ENCODE measurements around the gene DNMT3L. TPM values are rescaled to one million over a fixed set of nuclear protein-coding genes. Genes with fewer than 3 reads are reported as not detected.

Gene DNMT3L
- total and polyA plus RNA-seq, 8 donors, result not detected

Small RNA genes lying within 50 kb of the gene (small RNA-seq; reads per million reads assigned to genes)
- gene AP001059.3, result 0 reads per million in 4 donors

Other genes with a start within 250 kb of the DNMT3L start
- 10 to 100 TPM; 14.6 to 88.1 (median 46.9) TPM for gene TRAPPC10, start 249.6 kb downstream of the DNMT3L start, total RNA-seq
- gene TRAPPC10, start 249.6 kb downstream of the DNMT3L start, polyA plus RNA-seq, result 1 to 10 TPM; 3.7 to 7.3 (median 6.0) TPM
- gene PWP2, start 154.5 kb downstream of the DNMT3L start, total RNA-seq, result 10 to 100 TPM in 2 of 5 donors, 1 to 10 TPM in 2, not detected in 1; 4.6 to 29.2 (median 14.7) TPM
- gene PWP2, start 154.5 kb downstream of the DNMT3L start, polyA plus RNA-seq, result 10 to 100 TPM in 1 of 3 donors, 1 to 10 TPM in 2; 2.4 to 15.3 (median 6.3) TPM
- gene GATD3, start 128.2 kb downstream of the DNMT3L start, total RNA-seq, result 10 to 100 TPM in 3 of 5 donors, 1 to 10 TPM in 2; 9.6 to 40.6 (median 14.5) TPM
- 10 to 100 TPM in 2 of 3 donors, 1 to 10 TPM in 1; 5.6 to 49.3 (median 15.1) TPM for gene GATD3, start 128.2 kb downstream of the DNMT3L start, polyA plus RNA-seq
- gene ICOSLG, start 21.0 kb downstream of the DNMT3L start, total RNA-seq, result 1 to 10 TPM; 1.2 to 7.0 (median 3.5) TPM
- 1 to 10 TPM; 1.4 to 2.8 (median 1.8) TPM for gene ICOSLG, start 21.0 kb downstream of the DNMT3L start, polyA plus RNA-seq
- under 1 TPM in 2 of 5 donors, not detected in 3; 0.18 to 0.87 TPM for gene AIRE, start 24.0 kb upstream of the DNMT3L start, total RNA-seq
- not detected for gene AIRE, start 24.0 kb upstream of the DNMT3L start, polyA plus RNA-seq
- 100 to 1,000 TPM; 123 to 283 (median 139) TPM for gene PFKL, start 38.2 kb upstream of the DNMT3L start, total RNA-seq
- gene PFKL, start 38.2 kb upstream of the DNMT3L start, polyA plus RNA-seq, result 100 to 1,000 TPM in 1 of 3 donors, 10 to 100 TPM in 2; 83.0 to 120 (median 99.9) TPM
- gene CFAP410, start 77.5 kb upstream of the DNMT3L start, total RNA-seq, result 100 to 1,000 TPM in 1 of 5 donors, 10 to 100 TPM in 4; 21.1 to 118 (median 32.2) TPM
- 10 to 100 TPM; 30.2 to 43.1 (median 39.0) TPM for gene CFAP410, start 77.5 kb upstream of the DNMT3L start, polyA plus RNA-seq
- gene TRPM2, start 91.7 kb upstream of the DNMT3L start, total RNA-seq, result 10 to 100 TPM in 1 of 5 donors, 1 to 10 TPM in 4; 1.3 to 10.3 (median 3.5) TPM
- 1 to 10 TPM; 1.9 to 2.7 (median 1.9) TPM for gene TRPM2, start 91.7 kb upstream of the DNMT3L start, polyA plus RNA-seq
- gene LRRC3, start 193.6 kb upstream of the DNMT3L start, total RNA-seq, result 1 to 10 TPM; 1.2 to 8.0 (median 5.5) TPM
- gene LRRC3, start 193.6 kb upstream of the DNMT3L start, polyA plus RNA-seq, result 1 to 10 TPM in 2 of 3 donors, under 1 TPM in 1; 0.76 to 1.3 (median 1.3) TPM

Data from stomach (tissue), 8 donors.